ENCODE data around the gene PLSCR2. TPM values are rescaled to one million over a fixed set of nuclear protein-coding genes. Genes with fewer than 3 reads are reported as not detected.

Gene PLSCR2
- total and polyA plus RNA-seq, 2 of the 8 experiments (the other 6 are each of a cell fraction or from before 2014, with no cell fraction given): not detected

- no peaks in the 10 kb centered on the region for H3K79me2 ChIP-seq (ENCODE audit: control insufficient read depth in 1 of 2, insufficient read depth in 2 of 2, low read length in 2 of 2)
- H3K36me3 ChIP-seq (ENCODE audit: control insufficient read depth in 2 of 4, insufficient read depth in 4 of 4, low read length in 3 of 4): no peaks in the 10 kb centered on the region; a peak in 1 of 8 replicates
- H2AK5ac ChIP-seq (ENCODE audit: low read depth, low read length): no peak overlapping the region
- no peak overlapping the region for H3K4me2 ChIP-seq (ENCODE audit: insufficient read depth in 1 of 2, low read depth in 2 of 2, low read length in 2 of 2)
- FAIRE-seq (no peak), DNase-seq (ENCODE audit: low read depth in 1 of 2, low spot score in 2 of 2) (no peak)
- no peak overlapping the region for H3K4ac ChIP-seq (replicated peaks; ENCODE audit: insufficient read length, low read depth, low read length)
- POLR2A ChIA-PET (ENCODE audit: partially characterized antibody): interaction anchor here (0.9 kb wide), 1 partner anchor 24 kb away, joined by 3 read pairs; the partner anchor contains the start of gene PLSCR2
- H3K9ac ChIP-seq (replicated peaks in 1 of 4; ENCODE audit: extremely low read depth in 1 of 4, low read depth in 3 of 4, low read length in 3 of 4): no peak overlapping the region
- H4K91ac ChIP-seq (replicated peaks; ENCODE audit: insufficient read length, low read length): no peak overlapping the region
- H2BK15ac ChIP-seq (ENCODE audit: low read length): no peak overlapping the region
- no peak overlapping the region for H3K27ac ChIP-seq (ENCODE audit: low read depth, low read length)
- no peak overlapping the region for H4K5ac ChIP-seq (ENCODE audit: insufficient read length, low read depth, low read length)
- CTCF ChIA-PET (ENCODE audit: partially characterized antibody): interaction anchor here (0.6 to 1.8 kb wide), 2 partner anchors 11 to 699 kb away, joined by 3 to 5 read pairs; no protein-coding TSS in a partner anchor
- no peak overlapping the region for H2BK20ac ChIP-seq (ENCODE audit: low read length)
- 92% methylated on average over 1 of the region's 2 CpGs; no CpG with 5 or more reads in 1 of the 2 experiments for WGBS, 2 experiments (ENCODE audit: extremely low coverage in 1 of 2, insufficient coverage in 1 of 2, insufficient read length in 1 of 2, insufficient replicate concordance in 2 of 2, low coverage in 1 of 2, low lambda C conversion rate in 2 of 2, missing lambda C conversion rate in 1 of 2)
- no peak overlapping the region for H2AFZ ChIP-seq (ENCODE audit: low read length)
- H3K14ac ChIP-seq (ENCODE audit: insufficient read length): no peak overlapping the region
- TF ChIP-seq BACH1 (IDR thresholded peaks at IDR 0.05; ENCODE audit: low read length): no peak
- H3K9me3 ChIP-seq (ENCODE audit: insufficient read depth in 2 of 2, low read depth in 1 of 2, low read length in 1 of 2): peaks cover 0 to 8% of the 10 kb centered on the region in 2 experiments; a peak in 1 of 4 replicates
- H3K79me1 ChIP-seq (ENCODE audit: low read depth, low read length): no peaks in the 10 kb centered on the region
- no peaks in the 10 kb centered on the region for H4K20me1 ChIP-seq (replicated peaks in 1 of 2; ENCODE audit: control insufficient read depth in 1 of 2, insufficient read depth in 2 of 2, low read length in 2 of 2)
- no peaks in the 10 kb centered on the region for H3K23me2 ChIP-seq (ENCODE audit: low read depth, low read length)
- H3K4me3 ChIP-seq (ENCODE audit: extremely low read depth in 1 of 4, insufficient read depth in 2 of 4, low read depth in 3 of 4, low read length in 4 of 4): no peak overlapping the region
- no peak overlapping the region for H2BK120ac ChIP-seq (replicated peaks; ENCODE audit: low read depth, low read length)
- peaks cover 0 to 1% (median 0%) of the 10 kb centered on the region in 4 experiments; a peak in 1 of 7 replicates for H3K27me3 ChIP-seq (replicated peaks in 1 of 4; ENCODE audit: control insufficient read depth in 3 of 4, extremely low read depth in 1 of 4, insufficient read depth in 3 of 4, low read length in 3 of 4)
- no peak overlapping the region for H4K8ac ChIP-seq (ENCODE audit: extremely low read depth, insufficient read depth, low read length)
- H3K4me1 ChIP-seq (replicated peaks in 1 of 4; ENCODE audit: control insufficient read depth in 3 of 4, insufficient read depth in 4 of 4, low read length in 3 of 4): no peaks in the 10 kb centered on the region
- no peak overlapping the region for H2BK12ac ChIP-seq (ENCODE audit: low read depth, low read length)
- H3K18ac ChIP-seq (ENCODE audit: extremely low read depth, low read length): no peak overlapping the region
- H3K56ac ChIP-seq (replicated peaks; ENCODE audit: insufficient read length, low read depth, low read length): no peak overlapping the region
- H2BK5ac ChIP-seq (ENCODE audit: low read depth, low read length): no peak overlapping the region
- H3K23ac ChIP-seq (ENCODE audit: insufficient read length): no peak overlapping the region
These were observed 24.4 kb upstream of the PLSCR2 start for GRCh38 chr3:146493761-146494160.
